IMR-90 (cell line): ENCODE measurements around the gene MARK4.

Experiments used
- BHLHE40 ChIP-seq: fragments of 150-350 bp; IDR thresholded peaks from 2 replicates; pipeline ENCODE4 v1.6.1; 2016; ENCODE audit warnings: mild to moderate bottlenecking, low read depth, low read length
- CEBPB ChIP-seq: IDR thresholded peaks from 2 replicates; pipeline ENCODE4 v1.6.1; 2012; ENCODE audit warnings: low read depth, low read length, improper control_type of control experiment
- CHD1 ChIP-seq: IDR thresholded peaks from 2 replicates; pipeline ENCODE4 v1.6.1; 2012; ENCODE audit warnings: low read depth, low read length, improper control_type of control experiment
- CTCF ChIP-seq: conservative IDR thresholded peaks from 2 replicates; pipeline ENCODE4 v1.5.1; 2012; ENCODE audit warnings: mild to moderate bottlenecking, low read depth, low read length, improper control_type of control experiment
- ELK1 ChIP-seq: fragments of 150-350 bp; IDR thresholded peaks from 2 replicates; pipeline ENCODE4 v1.6.1; 2016; ENCODE audit warnings: low read depth, mild to moderate bottlenecking, low read length, moderate library complexity, borderline replicate concordance
- FOS ChIP-seq: fragments of 150-350 bp; IDR thresholded peaks from 2 replicates; pipeline ENCODE4 v1.6.1; 2016; ENCODE audit warnings: low read depth, low read length
- MAFK ChIP-seq: IDR thresholded peaks from 2 replicates; pipeline ENCODE4 v1.6.1; 2012; ENCODE audit warnings: low read depth, low read length, improper control_type of control experiment
- MAZ ChIP-seq: IDR thresholded peaks from 2 replicates; pipeline ENCODE4 v1.6.1; 2012; ENCODE audit warnings: low read depth, mild to moderate bottlenecking, low read length, improper control_type of control experiment, moderate library complexity, borderline replicate concordance
- MXI1 ChIP-seq: IDR thresholded peaks from 2 replicates; pipeline ENCODE4 v1.6.1; 2012; ENCODE audit warnings: low read depth, mild to moderate bottlenecking, low read length, moderate library complexity, borderline replicate concordance
- POLR2A ChIP-seq: IDR thresholded peaks from 2 replicates; pipeline ENCODE4 v1.6.1; 2012; ENCODE audit warnings: mild to moderate bottlenecking, low read depth, low read length
- RAD21 ChIP-seq: IDR thresholded peaks from 2 replicates; pipeline ENCODE4 v1.6.1; 2012; ENCODE audit warnings: low read length, improper control_type of control experiment
- RCOR1 ChIP-seq: IDR thresholded peaks from 2 replicates; pipeline ENCODE4 v1.6.1; 2012; ENCODE audit warnings: mild to moderate bottlenecking, low read length, improper control_type of control experiment; ENCODE audit not compliant: insufficient replicate concordance
- RFX5 ChIP-seq: IDR thresholded peaks from 2 replicates; pipeline ENCODE4 v1.8.0; 2012; ENCODE audit warnings: low read depth, mild to moderate bottlenecking, low read length, moderate library complexity
- SMC3 ChIP-seq: fragments of 150-350 bp; IDR thresholded peaks from 2 replicates; pipeline ENCODE4 v1.6.1; 2016; ENCODE audit warnings: low read depth, mild to moderate bottlenecking, antibody characterized with exemption, low read length, moderate library complexity

- TF ChIP-seq CTCF (no peak), POLR2A (no peak), MXI1 (no peak), SMC3 (no peak), MAFK (no peak), CHD1 (no peak), BHLHE40 (no peak), RAD21 (no peak), CEBPB (no peak), RCOR1 (no peak), RFX5 (no peak), ELK1 (no peak), MAZ (no peak), FOS (no peak)
These were observed 3.9 kb upstream of the MARK4 start for GRCh38 chr19:45247136-45247535.
